ENCODE results near the gene ANKRD53. TPM values are rescaled to one million over a fixed set of nuclear protein-coding genes. Genes with fewer than 3 reads are reported as not detected.

Gene ANKRD53
- polyA plus RNA-seq, 1 donor from 2014 or later: not detected

DNA sequence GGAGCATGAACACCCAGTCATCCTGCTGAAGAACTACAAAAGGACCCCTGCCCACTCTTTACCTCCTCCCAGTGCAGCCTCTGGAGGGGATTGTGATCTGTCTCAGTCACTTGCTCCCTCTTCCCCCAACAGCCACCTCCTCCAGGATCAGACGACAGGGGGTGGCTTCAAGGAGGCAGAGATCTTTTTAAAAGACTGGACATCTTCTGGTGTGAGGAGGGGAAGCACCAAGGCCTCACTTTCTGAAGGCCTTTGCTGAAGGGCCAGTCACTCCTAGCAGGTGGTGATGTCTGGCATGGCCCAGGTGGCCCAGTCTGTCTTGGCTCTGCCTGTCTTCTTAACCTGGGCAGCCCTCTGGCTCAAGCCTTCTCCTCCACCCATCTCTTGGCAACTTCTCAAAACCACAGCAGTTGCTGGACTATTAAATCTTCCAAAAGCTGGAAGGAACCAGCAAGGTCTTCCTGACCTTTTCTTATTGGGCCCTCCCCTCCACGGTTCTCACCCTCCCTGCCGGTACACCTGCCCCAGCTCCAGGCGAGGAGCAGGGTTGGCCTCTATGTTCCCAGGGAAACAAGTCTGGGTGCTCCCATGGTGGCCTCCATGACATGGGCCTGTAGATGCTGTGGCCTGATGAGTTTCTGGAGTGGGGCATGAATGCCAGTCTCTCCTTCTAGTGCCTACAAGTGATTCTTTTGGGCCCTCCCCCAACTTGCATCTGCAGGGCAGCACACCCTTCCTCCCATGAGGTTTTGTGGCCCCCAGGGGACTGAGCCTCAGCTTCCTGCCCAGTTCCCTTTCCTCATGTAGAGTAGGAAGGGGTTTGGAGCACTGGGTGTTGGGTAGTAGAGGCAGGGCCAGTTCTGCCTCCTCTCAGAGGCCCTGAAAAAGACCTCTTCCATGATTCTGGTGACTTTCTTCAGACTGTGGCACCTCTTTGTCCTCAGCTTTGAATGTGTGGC, 47.8 kb upstream of the ANKRD53 start:
- Histone ChIP-seq H3K79me2 (replicated peaks; ENCODE audit: insufficient read depth, low read length) (no peaks in the 10 kb centered on the region), H3K27me3 (ENCODE audit: insufficient read depth, low read depth, low read length) (no peaks in the 10 kb centered on the region), H2AFZ (ENCODE audit: low read depth, low read length) (no peak overlapping the region), H3K4me2 (ENCODE audit: low read length) (no peak overlapping the region), H3K36me3 (ENCODE audit: insufficient read depth, low read length) (no peaks in the 10 kb centered on the region), H4K20me1 (ENCODE audit: insufficient read depth) (no peaks in the 10 kb centered on the region), H3K9ac (ENCODE audit: low read length) (no peak overlapping the region), H3K9me2 (ENCODE audit: insufficient read depth, low read length) (no peaks in the 10 kb centered on the region), H3K4me3 (ENCODE audit: low read length) (no peak overlapping the region), H3K9me3 (ENCODE audit: low read length) (no peaks in the 10 kb centered on the region), H3F3A (ENCODE audit: insufficient read depth, low read length, poor library complexity, severe bottlenecking) (no peaks in the 10 kb centered on the region), H3K27ac (ENCODE audit: low read length) (no peak overlapping the region)
- TF ChIP-seq SMC3 (conservative IDR thresholded peaks at IDR 0.05; ENCODE audit: poor library complexity): no peak
- TF ChIP-seq, protein P1, sequence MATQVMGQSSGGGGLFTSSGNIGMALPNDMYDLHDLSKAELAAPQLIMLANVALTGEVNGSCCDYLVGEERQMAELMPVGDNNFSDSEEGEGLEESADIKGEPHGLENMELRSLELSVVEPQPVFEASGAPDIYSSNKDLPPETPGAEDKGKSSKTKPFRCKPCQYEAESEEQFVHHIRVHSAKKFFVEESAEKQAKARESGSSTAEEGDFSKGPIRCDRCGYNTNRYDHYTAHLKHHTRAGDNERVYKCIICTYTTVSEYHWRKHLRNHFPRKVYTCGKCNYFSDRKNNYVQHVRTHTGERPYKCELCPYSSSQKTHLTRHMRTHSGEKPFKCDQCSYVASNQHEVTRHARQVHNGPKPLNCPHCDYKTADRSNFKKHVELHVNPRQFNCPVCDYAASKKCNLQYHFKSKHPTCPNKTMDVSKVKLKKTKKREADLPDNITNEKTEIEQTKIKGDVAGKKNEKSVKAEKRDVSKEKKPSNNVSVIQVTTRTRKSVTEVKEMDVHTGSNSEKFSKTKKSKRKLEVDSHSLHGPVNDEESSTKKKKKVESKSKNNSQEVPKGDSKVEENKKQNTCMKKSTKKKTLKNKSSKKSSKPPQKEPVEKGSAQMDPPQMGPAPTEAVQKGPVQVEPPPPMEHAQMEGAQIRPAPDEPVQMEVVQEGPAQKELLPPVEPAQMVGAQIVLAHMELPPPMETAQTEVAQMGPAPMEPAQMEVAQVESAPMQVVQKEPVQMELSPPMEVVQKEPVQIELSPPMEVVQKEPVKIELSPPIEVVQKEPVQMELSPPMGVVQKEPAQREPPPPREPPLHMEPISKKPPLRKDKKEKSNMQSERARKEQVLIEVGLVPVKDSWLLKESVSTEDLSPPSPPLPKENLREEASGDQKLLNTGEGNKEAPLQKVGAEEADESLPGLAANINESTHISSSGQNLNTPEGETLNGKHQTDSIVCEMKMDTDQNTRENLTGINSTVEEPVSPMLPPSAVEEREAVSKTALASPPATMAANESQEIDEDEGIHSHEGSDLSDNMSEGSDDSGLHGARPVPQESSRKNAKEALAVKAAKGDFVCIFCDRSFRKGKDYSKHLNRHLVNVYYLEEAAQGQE (IDR thresholded peaks at IDR 0.05; ENCODE audit: borderline replicate concordance): no peak
- TF ChIP-seq EZH2 (IDR thresholded peaks at IDR 0.05; ENCODE audit: borderline replicate concordance, insufficient read depth, low read length, poor library complexity, severe bottlenecking): no peak
- TF ChIP-seq, protein P2, sequence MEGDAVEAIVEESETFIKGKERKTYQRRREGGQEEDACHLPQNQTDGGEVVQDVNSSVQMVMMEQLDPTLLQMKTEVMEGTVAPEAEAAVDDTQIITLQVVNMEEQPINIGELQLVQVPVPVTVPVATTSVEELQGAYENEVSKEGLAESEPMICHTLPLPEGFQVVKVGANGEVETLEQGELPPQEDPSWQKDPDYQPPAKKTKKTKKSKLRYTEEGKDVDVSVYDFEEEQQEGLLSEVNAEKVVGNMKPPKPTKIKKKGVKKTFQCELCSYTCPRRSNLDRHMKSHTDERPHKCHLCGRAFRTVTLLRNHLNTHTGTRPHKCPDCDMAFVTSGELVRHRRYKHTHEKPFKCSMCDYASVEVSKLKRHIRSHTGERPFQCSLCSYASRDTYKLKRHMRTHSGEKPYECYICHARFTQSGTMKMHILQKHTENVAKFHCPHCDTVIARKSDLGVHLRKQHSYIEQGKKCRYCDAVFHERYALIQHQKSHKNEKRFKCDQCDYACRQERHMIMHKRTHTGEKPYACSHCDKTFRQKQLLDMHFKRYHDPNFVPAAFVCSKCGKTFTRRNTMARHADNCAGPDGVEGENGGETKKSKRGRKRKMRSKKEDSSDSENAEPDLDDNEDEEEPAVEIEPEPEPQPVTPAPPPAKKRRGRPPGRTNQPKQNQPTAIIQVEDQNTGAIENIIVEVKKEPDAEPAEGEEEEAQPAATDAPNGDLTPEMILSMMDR (IDR thresholded peaks at IDR 0.05; ENCODE audit: poor library complexity, severe bottlenecking): no peak
- TF ChIP-seq TAF1 (IDR thresholded peaks at IDR 0.05; ENCODE audit: low read depth): no peak
- TF ChIP-seq POLR2AphosphoS5 (IDR thresholded peaks at IDR 0.05): no peak

DNA sequence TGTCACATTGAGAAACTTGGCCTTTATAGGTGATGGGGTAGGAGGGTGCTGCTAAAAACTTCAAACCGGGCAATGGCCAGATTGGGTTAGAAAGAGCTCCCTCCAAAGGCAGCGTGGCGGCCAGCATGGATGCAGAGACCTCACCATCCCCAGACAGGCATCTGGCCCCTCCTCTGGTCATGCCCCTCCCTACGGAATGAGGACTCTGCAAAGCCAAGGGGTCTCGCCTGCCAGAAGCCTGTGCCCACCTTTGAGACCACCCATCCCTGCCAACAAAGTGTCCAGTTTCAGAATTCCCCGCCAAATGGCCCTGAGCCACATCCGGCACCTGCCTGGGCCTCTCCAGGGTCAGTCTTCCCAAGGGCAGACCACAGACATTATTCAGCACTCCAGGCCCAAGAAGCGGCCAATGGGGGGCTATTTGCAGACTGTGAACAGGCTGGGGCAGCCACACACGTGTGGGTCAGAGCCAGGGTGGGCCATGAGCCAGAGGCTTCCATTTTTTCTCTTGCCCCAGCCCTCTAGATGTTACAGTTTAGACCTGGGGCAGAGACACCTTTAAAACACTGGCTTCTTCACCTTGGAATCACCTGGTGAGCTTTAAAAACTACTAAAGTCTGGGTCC, 46.9 kb upstream of the ANKRD53 start:
- Histone ChIP-seq H3K9me3 (ENCODE audit: low read length) (no peaks in the 10 kb centered on the region), H3K4me3 (ENCODE audit: low read length) (no peak overlapping the region), H3K9me2 (ENCODE audit: insufficient read depth, low read length) (no peaks in the 10 kb centered on the region), H2AFZ (ENCODE audit: low read depth, low read length) (no peak overlapping the region), H3K27me3 (ENCODE audit: insufficient read depth, low read depth, low read length) (no peaks in the 10 kb centered on the region), H4K20me1 (ENCODE audit: insufficient read depth) (no peaks in the 10 kb centered on the region), H3K36me3 (ENCODE audit: insufficient read depth, low read length) (no peaks in the 10 kb centered on the region), H3F3A (ENCODE audit: insufficient read depth, low read length, poor library complexity, severe bottlenecking) (no peaks in the 10 kb centered on the region), H3K4me2 (ENCODE audit: low read length) (no peak overlapping the region), H3K9ac (ENCODE audit: low read length) (no peak overlapping the region), H3K27ac (ENCODE audit: low read length) (no peak overlapping the region), H3K79me2 (replicated peaks; ENCODE audit: insufficient read depth, low read length) (no peaks in the 10 kb centered on the region)
- TF ChIP-seq POLR2AphosphoS5 (IDR thresholded peaks at IDR 0.05): no peak
- no peak for TF ChIP-seq SMC3 (conservative IDR thresholded peaks at IDR 0.05; ENCODE audit: poor library complexity)
- TF ChIP-seq EZH2 (IDR thresholded peaks at IDR 0.05; ENCODE audit: borderline replicate concordance, insufficient read depth, low read length, poor library complexity, severe bottlenecking): no peak
- no peak for TF ChIP-seq RAD21 (conservative IDR thresholded peaks at IDR 0.05)
- TF ChIP-seq EP300 (conservative IDR thresholded peaks at IDR 0.05; ENCODE audit: poor library complexity, severe bottlenecking): no peak
- TF ChIP-seq, protein P1 (IDR thresholded peaks at IDR 0.05; ENCODE audit: borderline replicate concordance): no peak
- TF ChIP-seq, protein P2 (IDR thresholded peaks at IDR 0.05; ENCODE audit: poor library complexity, severe bottlenecking): no peak
- TF ChIP-seq TAF1 (IDR thresholded peaks at IDR 0.05; ENCODE audit: low read depth): no peak
- TF ChIP-seq MXI1 (conservative IDR thresholded peaks at IDR 0.05; ENCODE audit: poor library complexity, severe bottlenecking): no peak

All from neural cell (in vitro differentiated cells).